Gastrocnemius medialis (tissue), 4 donors: ENCODE measurements around the gene IFRD1. TPM values are rescaled to one million over a fixed set of nuclear protein-coding genes. Genes with fewer than 3 reads are reported as not detected.

ENCODE experiments used
- ATAC-seq, 2 donors: fragments of 150-250 bp; one replicate each; pipeline ENCODE4 v1.9.1; 2016
- DNase-seq, 2 donors: peaks; one replicate each; pipeline ENCODE4 v3.0.0-alpha.2; 2019
- H3K27ac ChIP-seq, 4 donors: fragments of 200-600 bp; sonication (generic); 1 replicate in 1 of 4; 2 replicates in 3 of 4; pipeline ENCODE4 v1.5.1; 2016 to 2018; ENCODE audit warnings: mild to moderate bottlenecking in 2 of 4, moderate library complexity in 1 of 4
- H3K27me3 ChIP-seq, 3 donors: fragments of 200-600 bp; sonication (generic) in 2 of 3; 1 replicate in 1 of 3; 2 replicates in 2 of 3; pipeline versions ENCODE4 v1.5.1 to v1.6.0; 2016 to 2019; ENCODE audit warnings: mild to moderate bottlenecking in 1 of 3, moderate library complexity in 1 of 3
- H3K36me3 ChIP-seq, 2 donors: fragments of 200-600 bp; sonication (generic) in 1 of 2; one replicate each; pipeline ENCODE4 v1.5.1; 2017 to 2018
- H3K4me1 ChIP-seq, 2 donors: fragments of 200-600 bp; sonication (generic) in 1 of 2; one replicate each; pipeline ENCODE4 v1.5.1; 2016 to 2017; ENCODE audit warnings: mild to moderate bottlenecking in 2 of 2
- H3K4me3 ChIP-seq, 4 donors: fragments of 200-600 bp; sonication (generic) in 3 of 4; 1 replicate in 1 of 4; 2 replicates in 3 of 4; pipeline ENCODE4 v1.5.1; 2016 to 2019; ENCODE audit warnings: mild to moderate bottlenecking in 2 of 4
- H3K9me3 ChIP-seq, 3 donors: fragments of 200-600 bp; sonication (generic) in 2 of 3; 1 replicate in 1 of 3; 2 replicates in 2 of 3; pipeline ENCODE4 v1.5.1; 2016 to 2019
- CTCF ChIP-seq, 5 experiments: fragments of 450-650 bp in 3 of 5; fragments of 200-600 bp in 2 of 5; sonication (generic) in 2 of 5; IDR thresholded peaks in 4 of 5; conservative IDR thresholded peaks in 1 of 5; 1 replicate in 4 of 5; 2 replicates in 1 of 5; pipeline ENCODE4 v1.5.1; 2016 to 2019; ENCODE audit warnings: antibody characterized with exemption in 5 of 5, mild to moderate bottlenecking in 3 of 5, moderate library complexity in 3 of 5
- POLR2A ChIP-seq, 2 donors: fragments of 450-650 bp; IDR thresholded peaks; one replicate each; pipeline ENCODE4 v1.6.1; 2017; ENCODE audit warnings: antibody characterized with exemption in 2 of 2, mild to moderate bottlenecking in 2 of 2, moderate library complexity in 2 of 2
- in situ Hi-C, 4 donors: fragments of 200-750 bp; cut with MboI; loops; one replicate each; pipeline versions ENCODE4 v1.15.0 to v1.8.0; 2017; ENCODE audit warnings: low sequenced_read_pairs in 4 of 4
- intact Hi-C: fragments of 100-400 bp; cut with DNase I; formaldehyde crosslinking; loops from one replicate; pipeline ENCODE4 v1.15.1; 2023; ENCODE audit warnings: low total_unique reads
- total RNA-seq, 4 donors: library from RNA; depleted of rRNA; stranded (reverse); fragments of >200 nt; gene quantifications; one replicate each; pipeline versions ENCODE4 v1.1.0 to v1.2.3, GENCODE V29; 2016

IFRD1 gene
- total RNA-seq, 4 donors from 2014 or later, result 37.8 to 70.8 (median 50.1) TPM

GRCh38 chr7:112423987-112424386 lies 26.3 kb upstream of the IFRD1 start:
- Histone ChIP-seq H3K9me3 (no peaks in the 10 kb centered on the region), H3K4me3 (no peak overlapping the region), H3K27me3 (no peaks in the 10 kb centered on the region), H3K36me3 (no peaks in the 10 kb centered on the region), H3K4me1 (peaks cover 7 to 25% of the 10 kb centered on the region in 2 donors), H3K27ac (peak overlapping the region in 1 of 4 donors; percentile 78)
- in situ Hi-C loops, result loop anchor here (25.0 kb wide), 2 partner anchors 462 to 662 kb away; no protein-coding TSS in a partner anchor
- TF ChIP-seq POLR2A (IDR thresholded peaks at IDR 0.05) (no peak), CTCF (IDR thresholded peaks at IDR 0.05 in 4 of 5, conservative IDR thresholded peaks at IDR 0.05 in 1 of 5) (no peak)
- DNase-seq, result no peak
- intact Hi-C loops, result loop anchor here (2.0 kb wide), 1 partner anchor 25 kb away; no protein-coding TSS in a partner anchor
- ATAC-seq, result no peak

DNA sequence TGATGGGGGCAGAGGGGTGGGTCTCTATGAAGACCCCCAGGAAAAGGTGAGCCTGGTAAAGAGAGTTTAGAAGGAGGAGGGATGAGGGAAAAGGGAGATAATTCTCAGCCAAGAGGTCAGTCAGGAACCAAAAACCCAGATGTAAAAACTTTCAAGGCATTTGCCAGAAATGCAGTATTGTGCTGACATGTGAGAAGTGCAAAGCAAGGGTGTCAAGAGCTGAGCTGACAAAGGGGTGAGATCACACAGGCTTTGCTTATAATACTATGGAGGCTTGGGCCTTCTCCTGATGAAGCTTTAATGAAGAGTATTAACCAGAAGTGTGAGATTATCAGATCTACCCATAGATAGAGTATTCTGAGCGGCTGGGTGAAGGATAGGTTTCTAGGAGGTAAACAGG lies 22.3 kb upstream of the IFRD1 start:
- intact Hi-C loops, result no loop called here
- in situ Hi-C loops, result no loop called here

DNA sequence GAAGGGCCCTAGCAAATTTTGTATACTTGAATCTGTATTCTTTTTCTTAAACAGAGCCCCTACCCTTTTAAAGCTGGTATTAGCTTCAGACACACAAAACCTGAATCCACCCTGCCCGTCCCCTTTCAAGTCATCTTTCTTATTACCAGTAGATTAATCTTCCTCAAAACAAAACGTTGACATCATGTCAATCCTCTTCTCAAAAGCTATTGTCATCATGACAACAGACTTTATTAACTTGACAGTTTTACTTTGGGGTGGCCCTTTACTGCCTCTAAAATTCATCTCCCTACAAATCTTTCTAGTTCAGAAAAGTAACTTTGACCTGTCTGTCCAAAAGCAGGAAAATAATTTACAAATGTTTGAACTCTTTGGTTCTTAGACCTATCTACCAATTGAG lies 21.5 kb upstream of the IFRD1 start:
- in situ Hi-C loops (no loop called here), intact Hi-C loops (no loop called here)
- DNase-seq (no peak), ATAC-seq (no peak)
- no peak overlapping the region for H3K27ac ChIP-seq
- peaks cover under 1 to 1% of the 10 kb centered on the region in 2 donors for H3K4me1 ChIP-seq
- H3K27me3 ChIP-seq, result no peaks in the 10 kb centered on the region
- H3K36me3 ChIP-seq, result no peaks in the 10 kb centered on the region
- H3K4me3 ChIP-seq, result no peak overlapping the region
- TF ChIP-seq POLR2A (IDR thresholded peaks at IDR 0.05), result no peak
- no peak for TF ChIP-seq CTCF (IDR thresholded peaks at IDR 0.05 in 4 of 5, conservative IDR thresholded peaks at IDR 0.05 in 1 of 5)
- no peaks in the 10 kb centered on the region for H3K9me3 ChIP-seq

More for the DNA sequence above, 22.3 kb upstream of the IFRD1 start:
- Histone ChIP-seq H3K36me3 (no peaks in the 10 kb centered on the region), H3K27ac (no peak overlapping the region), H3K4me3 (no peak overlapping the region), H3K4me1 (peaks cover 7 to 8% of the 10 kb centered on the region in 2 donors), H3K9me3 (no peaks in the 10 kb centered on the region), H3K27me3 (no peaks in the 10 kb centered on the region)
- DNase-seq (no peak), ATAC-seq (no peak)
- TF ChIP-seq CTCF (IDR thresholded peaks at IDR 0.05 in 4 of 5, conservative IDR thresholded peaks at IDR 0.05 in 1 of 5) (no peak), POLR2A (IDR thresholded peaks at IDR 0.05) (no peak)

GRCh38 chr7:112430649-112431048 lies 19.6 kb upstream of the IFRD1 start:
- no peaks in the 10 kb centered on the region for H3K4me1 ChIP-seq
- H3K36me3 ChIP-seq, result no peaks in the 10 kb centered on the region
- intact Hi-C loops (no loop called here), in situ Hi-C loops (no loop called here)
- no peak for TF ChIP-seq CTCF (IDR thresholded peaks at IDR 0.05 in 4 of 5, conservative IDR thresholded peaks at IDR 0.05 in 1 of 5)
- TF ChIP-seq POLR2A (IDR thresholded peaks at IDR 0.05), result no peak
- no peak overlapping the region for H3K27ac ChIP-seq
- ATAC-seq (no peak), DNase-seq (no peak)
- no peak overlapping the region for H3K4me3 ChIP-seq
- no peaks in the 10 kb centered on the region for H3K9me3 ChIP-seq
- no peaks in the 10 kb centered on the region for H3K27me3 ChIP-seq

DNA sequence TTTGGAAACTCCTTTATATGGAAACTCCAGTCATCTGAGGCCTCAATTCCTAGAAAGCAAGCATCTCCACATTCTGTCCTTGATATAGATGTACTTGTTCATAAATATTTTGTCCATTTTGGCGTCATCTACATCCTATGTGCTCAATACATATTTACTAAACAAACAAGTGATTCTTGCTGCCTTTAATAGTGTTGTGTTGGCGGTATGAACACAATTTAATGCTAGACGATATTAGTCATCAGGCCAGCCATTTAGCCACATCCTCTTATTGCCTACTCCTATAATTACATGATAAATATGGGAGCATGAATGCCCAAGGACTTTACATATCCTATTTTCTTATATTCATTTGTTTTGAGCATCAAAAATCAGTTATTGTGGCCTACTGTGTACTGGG lies 18.5 kb upstream of the IFRD1 start:
- ATAC-seq (no peak), DNase-seq (no peak)
- in situ Hi-C loops, result no loop called here
- H3K36me3 ChIP-seq, result no peaks in the 10 kb centered on the region
- intact Hi-C loops, result no loop called here
- no peak overlapping the region for H3K4me3 ChIP-seq
- H3K9me3 ChIP-seq, result no peaks in the 10 kb centered on the region
- TF ChIP-seq POLR2A (IDR thresholded peaks at IDR 0.05) (no peak), CTCF (IDR thresholded peaks at IDR 0.05 in 4 of 5, conservative IDR thresholded peaks at IDR 0.05 in 1 of 5) (no peak)
- H3K27ac ChIP-seq, result no peak overlapping the region
- H3K4me1 ChIP-seq, result peaks cover 0 to 4% of the 10 kb centered on the region in 2 donors
- H3K27me3 ChIP-seq, result no peaks in the 10 kb centered on the region
